HCT116 (cell line): ENCODE measurements around the gene PRR15L. TPM values are rescaled to one million over a fixed set of nuclear protein-coding genes. Genes with fewer than 3 reads are reported as not detected.

Source experiments
- ATAC-seq: fragments of 200-7000 bp; cut with Tn5 transposase; 2 replicates; pipeline ENCODE4 v1.9.1; 2020; ENCODE audit warnings: mild to moderate bottlenecking, moderate library complexity
- BruUV-seq: library from RNA; stranded (reverse); fragments of 400-500 nt; replicated peaks from 2 replicates; lab custom pipeline; 2021; lab: Mats Ljungman, UMichigan
- CTCF ChIA-PET: fragments of 300-600 bp; sonication (Branson Sonifier 250); formaldehyde crosslinking; loops from one replicate; lab custom pipeline; 2021; ENCODE audit warnings: antibody characterized with exemption; lab: Charles Lee
- POLR2A ChIA-PET: fragments of 300-600, 350-600 bp; sonication (Branson Sonifier 250); formaldehyde crosslinking; loops from one replicate; lab custom pipeline; 2021; ENCODE audit warnings: antibody characterized with exemption; lab: Charles Lee
- RAD21 ChIA-PET, 2 experiments: fragments of 300-600 bp; sonication (Branson Sonifier 250); formaldehyde crosslinking; loops; one replicate each; lab custom pipeline; 2023; ENCODE audit warnings: low total read pairs in 2 of 2; ENCODE audit not compliant: uncharacterized antibody in 2 of 2, unreplicated experiment in 2 of 2, low non-redundant PET in 1 of 2; lab: Charles Lee
- DNase-seq: peaks from one replicate; pipeline ENCODE4 v3.0.0-alpha.2; 2010; ENCODE audit warnings: low read depth, low spot score
- H2AFZ ChIP-seq: fragments of 200-600 bp; shearing (Covaris generic), sonication (generic); 2 replicates; pipeline ENCODE4 v1.6.1; 2017; ENCODE audit warnings: low read depth, mixed run types, mixed read lengths, antibody characterized with exemption, low read length; ENCODE audit not compliant: poor library complexity, severe bottlenecking
- H3K27ac ChIP-seq: 2 replicates; pipeline ENCODE4 v1.5.1; 2012; ENCODE audit warnings: low read depth, low read length
- H3K27me3 ChIP-seq: fragments of 200-600 bp; sonication (generic); 2 replicates; pipeline ENCODE4 v1.6.1; 2016; ENCODE audit warnings: mixed run types, low read length, mixed read lengths; ENCODE audit not compliant: insufficient read depth
- H3K36me3 ChIP-seq, 2 experiments: fragments of 200-500 bp in 1 of 2; fragments of 200-600 bp in 1 of 2; sonication (Bioruptor generic) in 1 of 2; sonication (generic) in 1 of 2; 2 replicates each; pipeline versions ENCODE4 v1.5.1 to v1.6.1; 2014 to 2016; ENCODE audit warnings: low read length in 2 of 2, inconsistent platforms in 1 of 2, mixed read lengths in 1 of 2, mixed run types in 1 of 2; ENCODE audit not compliant: insufficient read depth in 2 of 2, control insufficient read depth in 1 of 2
- H3K4me1 ChIP-seq, 2 experiments: fragments of 200-600 bp in 1 of 2; sonication (generic) in 1 of 2; 2 replicates each; pipeline versions ENCODE4 v1.5.1 to v1.6.1; 2012 to 2017; ENCODE audit warnings: low read length in 2 of 2, inconsistent platforms in 1 of 2, mild to moderate bottlenecking in 1 of 2, mixed read lengths in 1 of 2, mixed run types in 1 of 2, moderate library complexity in 1 of 2; ENCODE audit not compliant: insufficient read depth in 2 of 2, control insufficient read depth in 1 of 2
- H3K4me2 ChIP-seq: fragments of 200-600 bp; sonication (generic); 2 replicates; pipeline ENCODE4 v1.6.1; 2017; ENCODE audit warnings: mixed run types, low read length, mixed read lengths
- H3K4me3 ChIP-seq, 2 experiments: fragments of 200-600 bp in 1 of 2; sonication (generic) in 1 of 2; replicated peaks in 1 of 2; 2 replicates each; pipeline ENCODE4 v1.5.1; 2011 to 2016; ENCODE audit warnings: low read length in 2 of 2, control low read depth in 1 of 2, low read depth in 1 of 2, mild to moderate bottlenecking in 1 of 2, mixed read lengths in 1 of 2, mixed run types in 1 of 2
- H3K79me2 ChIP-seq: fragments of 200-600 bp; sonication (generic); 2 replicates; pipeline ENCODE4 v1.6.1; 2017; ENCODE audit warnings: mild to moderate bottlenecking, mixed run types, low read length, moderate library complexity, mixed read lengths; ENCODE audit not compliant: insufficient read depth
- H3K9ac ChIP-seq: fragments of 200-600 bp; sonication (generic); 2 replicates; pipeline ENCODE4 v1.6.1; 2016; ENCODE audit warnings: low read length, mixed read lengths
- H3K9me2 ChIP-seq: fragments of 200-600 bp; sonication (generic), shearing (Covaris generic); 2 replicates; pipeline ENCODE4 v1.6.1; 2017; ENCODE audit warnings: mixed run types, mild to moderate bottlenecking, moderate library complexity; ENCODE audit not compliant: insufficient read depth
- H3K9me3 ChIP-seq, 2 experiments: fragments of 200-500 bp in 1 of 2; fragments of 200-600 bp in 1 of 2; sonication (Bioruptor generic) in 1 of 2; sonication (generic) in 1 of 2; 2 replicates each; pipeline ENCODE4 v1.6.1; 2014 to 2017; ENCODE audit warnings: low read length in 2 of 2, mixed read lengths in 2 of 2, inconsistent platforms in 1 of 2, low read depth in 1 of 2, mild to moderate bottlenecking in 1 of 2, mixed run types in 1 of 2, moderate library complexity in 1 of 2; ENCODE audit not compliant: control insufficient read depth in 1 of 2, insufficient read depth in 1 of 2
- H4K20me1 ChIP-seq: fragments of 200-600 bp; sonication (generic), shearing (Covaris generic); 2 replicates; pipeline ENCODE4 v1.6.1; 2017; ENCODE audit warnings: mixed run types, mild to moderate bottlenecking, moderate library complexity; ENCODE audit not compliant: insufficient read depth
- ATF3 ChIP-seq: IDR thresholded peaks from 2 replicates; pipeline ENCODE4 v1.6.1; 2012
- CBX3 ChIP-seq: IDR thresholded peaks from 2 replicates; pipeline ENCODE4 v1.6.1; 2012; ENCODE audit warnings: low read depth
- CEBPB ChIP-seq: IDR thresholded peaks from 2 replicates; pipeline ENCODE4 v1.6.1; 2012; ENCODE audit warnings: low read depth
- CTCF ChIP-seq, 3 experiments: fragments of 200-600 bp in 1 of 3; sonication (generic) in 1 of 3; IDR thresholded peaks in 2 of 3; conservative IDR thresholded peaks in 1 of 3; 2 replicates each; pipeline ENCODE4 v1.5.1; 2012 to 2017; ENCODE audit warnings: low read depth in 2 of 3, low read length in 2 of 3, antibody characterized with exemption in 1 of 3, borderline replicate concordance in 1 of 3, control low read depth in 1 of 3, mild to moderate bottlenecking in 1 of 3, mixed read lengths in 1 of 3, mixed run types in 1 of 3, moderate library complexity in 1 of 3; ENCODE audit not compliant: insufficient read depth in 1 of 3
- EGR1 ChIP-seq: IDR thresholded peaks from 2 replicates; pipeline ENCODE4 v1.6.1; 2012; ENCODE audit warnings: low read depth
- ELF1 ChIP-seq: IDR thresholded peaks from 2 replicates; pipeline ENCODE4 v1.6.1; 2012; ENCODE audit warnings: low read depth, borderline replicate concordance
- EZH2 ChIP-seq: fragments of 200-600 bp; sonication (generic); IDR thresholded peaks from 2 replicates; pipeline ENCODE4 v1.6.1; 2017; ENCODE audit warnings: antibody characterized with exemption, mixed run types
- FOSL1 ChIP-seq: IDR thresholded peaks from 2 replicates; pipeline ENCODE4 v1.6.1; 2012; ENCODE audit warnings: low read depth
- JUND ChIP-seq: IDR thresholded peaks from 2 replicates; pipeline ENCODE4 v1.6.1; 2012
- POLR2AphosphoS5 ChIP-seq: IDR thresholded peaks from 2 replicates; pipeline ENCODE4 v1.6.1; 2011; ENCODE audit warnings: mild to moderate bottlenecking, low read depth, low read length, moderate library complexity
- RAD21 ChIP-seq: IDR thresholded peaks from 2 replicates; pipeline ENCODE4 v1.6.1; 2012; ENCODE audit warnings: low read depth, mild to moderate bottlenecking
- REST ChIP-seq: IDR thresholded peaks from 2 replicates; pipeline ENCODE4 v1.6.1; 2012; ENCODE audit warnings: low read depth
- SIN3A ChIP-seq: IDR thresholded peaks from 2 replicates; pipeline ENCODE4 v1.6.1; 2012; ENCODE audit warnings: low read depth
- SP1 ChIP-seq: IDR thresholded peaks from 2 replicates; pipeline ENCODE4 v1.6.1; 2012; ENCODE audit warnings: low read depth
- SRF ChIP-seq: IDR thresholded peaks from 2 replicates; pipeline ENCODE4 v1.6.1; 2012; ENCODE audit warnings: low read depth
- TCF7L2 ChIP-seq: IDR thresholded peaks from 2 replicates; pipeline ENCODE4 v1.7.0; 2011; ENCODE audit warnings: borderline replicate concordance, inconsistent platforms; ENCODE audit not compliant: insufficient read depth, insufficient read length; ENCODE audit errors: extremely low read depth
- YY1 ChIP-seq: IDR thresholded peaks from 2 replicates; pipeline ENCODE4 v1.6.1; 2011; ENCODE audit warnings: low read length, low read depth, moderate library complexity, mild to moderate bottlenecking; ENCODE audit not compliant: insufficient replicate concordance; ENCODE audit errors: extremely low read depth
- ZFX ChIP-seq: fragments of 450-650 bp; IDR thresholded peaks from 2 replicates; pipeline ENCODE4 v1.6.1; 2017
- intact Hi-C: fragments of 100-400 bp; cut with micrococcal nuclease; formaldehyde crosslinking; loops from 2 replicates; pipeline ENCODE4 v1.10.0; 2022
- total RNA-seq: library from RNA; stranded (reverse); gene quantifications from one replicate; pipeline ENCODE4 v1.2.1, GENCODE V29; 2021; ENCODE audit not compliant: unreplicated experiment
- TF ChIP-seq, protein P1 (sequence below): IDR thresholded peaks from 2 replicates; pipeline ENCODE4 v1.6.1; 2012
- TF ChIP-seq, protein P2 (sequence below): IDR thresholded peaks from 2 replicates; pipeline ENCODE4 v1.6.1; 2011; ENCODE audit warnings: mild to moderate bottlenecking, low read length, moderate library complexity; ENCODE audit not compliant: insufficient replicate concordance; ENCODE audit errors: extremely low read depth

The PRR15L gene
- total RNA-seq, 1 experiment from 2014 or later = 0.34 TPM

DNA sequence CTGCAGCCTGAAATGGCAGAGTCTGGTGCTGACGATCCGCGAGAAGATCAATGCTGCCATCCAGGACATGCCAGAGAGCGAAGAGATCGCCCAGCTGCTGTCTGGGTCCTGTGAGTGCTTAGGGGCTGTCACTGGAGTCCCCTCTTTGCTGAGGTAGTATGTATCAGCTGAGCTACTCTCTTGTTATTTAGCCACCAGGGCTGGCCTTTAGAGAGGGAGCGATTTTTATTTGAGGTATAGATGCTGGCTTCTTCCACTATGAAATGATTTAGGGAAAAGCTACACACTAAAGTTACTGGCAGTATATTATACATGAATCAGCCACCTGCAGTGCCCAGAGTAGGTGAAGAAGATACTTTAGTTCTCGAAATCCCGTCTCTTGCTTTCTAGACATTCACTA lies 15.9 kb upstream of the PRR15L start:
- CTCF ChIA-PET = no interaction called here
- BruUV-seq = no TSS peak
- Histone ChIP-seq H3K36me3 (peaks cover 28 to 31% of the 10 kb centered on the region in 2 experiments; a peak in 3 of 4 replicates), H4K20me1 (no peaks in the 10 kb centered on the region), H3K9me2 (no peaks in the 10 kb centered on the region), H3K4me3 (no peak overlapping the region), H3K79me2 (peaks cover 20% of the 10 kb centered on the region), H3K9ac (no peak overlapping the region), H3K9me3 (no peaks in the 10 kb centered on the region), H3K4me2 (no peak overlapping the region), H3K27me3 (no peaks in the 10 kb centered on the region), H3K27ac (no peak overlapping the region), H3K4me1 (peaks cover 6 to 25% of the 10 kb centered on the region in 2 experiments; a peak in 3 of 4 replicates), H2AFZ (no peak overlapping the region)
- TF ChIP-seq CEBPB (no peak), ZFX (no peak), YY1 (no peak), RAD21 (no peak), CTCF (IDR thresholded peaks at IDR 0.05 in 2 of 3, conservative IDR thresholded peaks at IDR 0.05 in 1 of 3; ENCODE audit: borderline replicate concordance in 1 of 3, insufficient read depth in 1 of 3, low read depth in 2 of 3, low read length in 2 of 3) (no peak), ATF3 (no peak), REST (no peak), ELF1 (no peak), SP1 (no peak), SRF (no peak), TCF7L2 (no peak), POLR2AphosphoS5 (no peak), EGR1 (no peak), JUND (no peak), SIN3A (no peak), CBX3 (no peak), EZH2 (no peak), FOSL1 (no peak)
- TF ChIP-seq, protein P1, sequence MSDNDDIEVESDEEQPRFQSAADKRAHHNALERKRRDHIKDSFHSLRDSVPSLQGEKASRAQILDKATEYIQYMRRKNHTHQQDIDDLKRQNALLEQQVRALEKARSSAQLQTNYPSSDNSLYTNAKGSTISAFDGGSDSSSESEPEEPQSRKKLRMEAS = no peak
- TF ChIP-seq, protein P2, sequence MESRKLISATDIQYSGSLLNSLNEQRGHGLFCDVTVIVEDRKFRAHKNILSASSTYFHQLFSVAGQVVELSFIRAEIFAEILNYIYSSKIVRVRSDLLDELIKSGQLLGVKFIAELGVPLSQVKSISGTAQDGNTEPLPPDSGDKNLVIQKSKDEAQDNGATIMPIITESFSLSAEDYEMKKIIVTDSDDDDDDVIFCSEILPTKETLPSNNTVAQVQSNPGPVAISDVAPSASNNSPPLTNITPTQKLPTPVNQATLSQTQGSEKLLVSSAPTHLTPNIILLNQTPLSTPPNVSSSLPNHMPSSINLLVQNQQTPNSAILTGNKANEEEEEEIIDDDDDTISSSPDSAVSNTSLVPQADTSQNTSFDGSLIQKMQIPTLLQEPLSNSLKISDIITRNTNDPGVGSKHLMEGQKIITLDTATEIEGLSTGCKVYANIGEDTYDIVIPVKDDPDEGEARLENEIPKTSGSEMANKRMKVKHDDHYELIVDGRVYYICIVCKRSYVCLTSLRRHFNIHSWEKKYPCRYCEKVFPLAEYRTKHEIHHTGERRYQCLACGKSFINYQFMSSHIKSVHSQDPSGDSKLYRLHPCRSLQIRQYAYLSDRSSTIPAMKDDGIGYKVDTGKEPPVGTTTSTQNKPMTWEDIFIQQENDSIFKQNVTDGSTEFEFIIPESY = no peak
- intact Hi-C loops = no loop called here
- DNase-seq (no peak), ATAC-seq (no peak)
- POLR2A ChIA-PET = no interaction called here
- RAD21 ChIA-PET = no interaction called here
